ENCODE results near the gene KYNU.
"Not testable (repeated sequence)": the region's sequence is repeated elsewhere in the genome, so short reads cannot be mapped to it uniquely, and the experiment has no call there.

The KYNU gene

GRCh38 chr2:142865924-142866323 is 11.5 kb upstream of the KYNU start:
- H3K27me3 Mint-ChIP-seq = no peaks in the 10 kb centered on the region
- H3K9me3 Mint-ChIP-seq = no peaks in the 10 kb centered on the region
- H3K4me1 Mint-ChIP-seq (ENCODE audit: low read depth) = no peaks in the 10 kb centered on the region
- no peak for DNase-seq
- H3K4me3 Mint-ChIP-seq = no peak overlapping the region
- H3K27ac Mint-ChIP-seq = no peak overlapping the region
- no peaks in the 10 kb centered on the region for H3K36me3 Mint-ChIP-seq (ENCODE audit: low read depth)

- no peaks in the 10 kb centered on the region for H3K36me3 Mint-ChIP-seq (ENCODE audit: low read depth)
- H3K4me1 Mint-ChIP-seq (ENCODE audit: low read depth) = no peaks in the 10 kb centered on the region
Measured at GRCh38 chr2:142866426-142866825, 11.0 kb upstream of the KYNU start.

GRCh38 chr2:142867136-142867535 is 10.3 kb upstream of the KYNU start:
- no peaks in the 10 kb centered on the region for H3K9me3 Mint-ChIP-seq
- H3K4me3 Mint-ChIP-seq = no peak overlapping the region
- H3K27ac Mint-ChIP-seq = no peak overlapping the region
- no peak for DNase-seq
- H3K36me3 Mint-ChIP-seq (ENCODE audit: low read depth) = no peaks in the 10 kb centered on the region
- no peaks in the 10 kb centered on the region for H3K27me3 Mint-ChIP-seq
- H3K4me1 Mint-ChIP-seq (ENCODE audit: low read depth) = no peaks in the 10 kb centered on the region

More at GRCh38 chr2:142866426-142866825, 11.0 kb upstream of the KYNU start:
- no peaks in the 10 kb centered on the region for H3K27me3 Mint-ChIP-seq
- no peak overlapping the region for H3K4me3 Mint-ChIP-seq
- H3K27ac Mint-ChIP-seq = no peak overlapping the region
- no peaks in the 10 kb centered on the region for H3K9me3 Mint-ChIP-seq
- no peak for DNase-seq

- no peak overlapping the region for H3K27ac Mint-ChIP-seq
- H3K4me1 Mint-ChIP-seq (ENCODE audit: low read depth) = no peaks in the 10 kb centered on the region
- no peaks in the 10 kb centered on the region for H3K9me3 Mint-ChIP-seq
- no peak for DNase-seq
- H3K4me3 Mint-ChIP-seq = no peak overlapping the region
- H3K27me3 Mint-ChIP-seq = no peaks in the 10 kb centered on the region
- H3K36me3 Mint-ChIP-seq (ENCODE audit: low read depth) = no peaks in the 10 kb centered on the region
Measured at GRCh38 chr2:142868229-142868762, 9.2 kb upstream of the KYNU start.

- H3K9me3 Mint-ChIP-seq; H3K27me3 Mint-ChIP-seq; H3K27ac Mint-ChIP-seq; H3K4me3 Mint-ChIP-seq; DNase-seq; H3K36me3 Mint-ChIP-seq (ENCODE audit: low read depth); H3K4me1 Mint-ChIP-seq (ENCODE audit: low read depth): not testable (repeated sequence)
Measured at GRCh38 chr2:142869065-142869460, 8.4 kb upstream of the KYNU start.

DNA sequence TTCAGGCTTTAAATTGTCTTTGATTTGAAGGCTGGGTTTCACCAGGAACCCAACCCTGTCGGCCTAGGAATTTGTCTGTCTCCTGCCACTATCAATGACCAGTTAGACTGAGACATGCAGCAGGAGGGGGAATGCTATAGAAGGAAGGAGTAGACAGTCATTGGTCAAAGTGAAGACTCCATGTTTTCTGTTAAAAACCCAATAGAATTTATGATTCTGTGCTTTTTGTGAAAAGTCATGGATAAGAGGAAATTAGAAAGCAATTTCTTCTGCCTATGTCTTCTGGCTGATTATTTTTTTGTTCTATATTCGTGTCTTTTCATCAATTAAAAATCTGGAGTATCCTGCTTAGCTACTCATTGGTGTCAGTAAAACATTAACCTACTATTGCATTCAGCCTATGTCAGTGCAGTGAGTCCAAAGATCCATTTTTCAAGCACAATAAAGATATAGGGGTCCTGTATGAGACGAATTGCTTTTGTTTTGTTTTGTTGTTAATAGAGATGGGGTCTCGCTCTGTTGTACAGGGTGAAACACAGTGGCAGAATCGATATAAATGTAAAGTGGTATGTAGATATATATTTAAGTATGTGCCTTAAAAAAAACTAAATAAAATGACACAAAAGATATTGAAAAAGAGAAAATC is 7.9 kb upstream of the KYNU start:
- Mint-ChIP-seq H3K4me3 (no peak overlapping the region), H3K27me3 (no peaks in the 10 kb centered on the region), H3K27ac (no peak overlapping the region), H3K4me1 (ENCODE audit: low read depth) (no peaks in the 10 kb centered on the region), H3K9me3 (no peaks in the 10 kb centered on the region), H3K36me3 (ENCODE audit: low read depth) (no peaks in the 10 kb centered on the region)
- no peak for DNase-seq

DNA sequence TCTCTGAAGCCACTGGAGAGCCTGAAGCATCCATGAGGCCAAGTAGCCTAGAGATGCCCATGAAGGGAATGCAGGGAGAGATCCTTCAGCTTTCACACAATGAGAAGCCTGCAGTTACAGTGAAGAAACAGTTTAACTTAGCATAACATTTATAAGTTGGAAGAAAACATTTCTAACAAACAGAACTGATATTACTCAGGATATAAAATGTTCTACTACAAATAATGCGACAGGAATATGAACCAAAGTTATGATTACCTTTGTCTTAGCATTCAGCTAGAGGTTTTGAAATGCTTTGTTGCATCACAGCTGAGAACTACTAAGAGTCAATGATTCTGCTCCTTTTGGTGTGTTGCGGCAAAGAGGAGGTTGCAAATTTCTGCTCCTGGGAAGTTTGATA is 6.9 kb upstream of the KYNU start:
- Mint-ChIP-seq H3K27me3 (no peaks in the 10 kb centered on the region), H3K4me3 (no peak overlapping the region), H3K36me3 (ENCODE audit: low read depth) (no peaks in the 10 kb centered on the region), H3K9me3 (no peaks in the 10 kb centered on the region), H3K4me1 (ENCODE audit: low read depth) (no peaks in the 10 kb centered on the region), H3K27ac (no peak overlapping the region)
- DNase-seq = no peak

DNA sequence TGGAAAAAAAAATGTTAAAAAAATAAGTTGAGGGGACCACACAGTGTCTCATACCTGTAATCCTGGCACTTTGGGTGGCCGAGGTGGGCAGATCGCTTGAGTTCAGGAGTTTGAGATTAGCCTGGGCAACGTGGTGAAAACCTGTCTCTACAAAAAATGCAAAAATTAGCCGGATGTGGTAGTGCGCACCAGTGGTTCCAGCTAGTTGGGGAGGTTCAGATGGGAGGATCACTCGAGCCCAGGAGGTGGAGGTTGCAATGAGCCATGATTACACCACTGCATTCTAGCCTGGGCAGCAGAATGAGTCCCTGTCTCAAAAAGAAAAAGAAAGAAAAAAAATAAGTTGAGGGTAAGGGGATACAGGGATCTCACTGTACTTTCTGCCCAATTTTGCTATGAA is 6.1 kb upstream of the KYNU start:
- no peak overlapping the region for H3K27ac Mint-ChIP-seq
- no peaks in the 10 kb centered on the region for H3K9me3 Mint-ChIP-seq
- DNase-seq = no peak
- no peaks in the 10 kb centered on the region for H3K4me1 Mint-ChIP-seq (ENCODE audit: low read depth)
- H3K4me3 Mint-ChIP-seq = no peak overlapping the region
- H3K36me3 Mint-ChIP-seq (ENCODE audit: low read depth) = no peaks in the 10 kb centered on the region
- no peaks in the 10 kb centered on the region for H3K27me3 Mint-ChIP-seq

DNA sequence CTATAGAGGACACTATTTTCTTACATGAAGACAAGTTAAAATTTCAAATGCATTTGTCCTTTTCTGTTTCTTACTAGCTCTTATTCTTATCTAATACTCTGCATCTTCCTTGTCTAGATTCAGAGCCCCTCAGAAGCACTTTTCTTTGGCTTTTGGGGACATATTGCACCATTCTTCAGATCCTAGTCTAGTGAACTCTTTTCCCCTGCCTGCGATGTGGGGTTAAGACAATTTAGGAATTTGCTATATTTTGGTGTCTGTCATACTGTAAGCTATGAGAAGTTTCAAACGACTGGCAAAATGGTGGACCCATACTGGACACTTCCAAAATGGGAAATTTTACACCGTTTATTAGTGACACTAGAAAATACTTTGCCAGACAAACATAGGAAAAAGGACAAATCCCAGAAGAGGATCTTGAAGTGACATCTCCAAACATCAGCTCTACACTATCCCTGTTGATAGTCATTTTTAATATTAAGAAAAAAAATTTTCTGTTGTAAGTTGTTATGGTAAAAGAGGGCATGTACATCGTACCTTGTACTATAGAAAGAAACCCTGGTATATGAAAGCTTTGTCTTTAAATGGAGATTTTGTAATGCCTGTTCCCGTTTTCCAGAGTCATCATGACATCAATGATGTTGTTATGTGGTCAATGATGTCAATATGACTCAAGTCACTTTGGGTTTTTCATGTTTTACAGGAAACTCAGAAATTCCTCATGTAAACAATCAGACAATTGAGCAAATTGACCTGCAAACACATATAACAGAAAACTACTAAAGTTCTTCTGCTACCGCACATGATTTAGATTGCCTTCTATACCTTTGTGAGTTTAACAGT is 4.4 kb upstream of the KYNU start:
- H3K27ac Mint-ChIP-seq = no peak overlapping the region
- H3K36me3 Mint-ChIP-seq (ENCODE audit: low read depth) = no peaks in the 10 kb centered on the region
- H3K9me3 Mint-ChIP-seq = no peaks in the 10 kb centered on the region
- no peak for DNase-seq
- H3K4me1 Mint-ChIP-seq (ENCODE audit: low read depth) = no peaks in the 10 kb centered on the region
- H3K4me3 Mint-ChIP-seq = no peak overlapping the region
- no peaks in the 10 kb centered on the region for H3K27me3 Mint-ChIP-seq

DNA sequence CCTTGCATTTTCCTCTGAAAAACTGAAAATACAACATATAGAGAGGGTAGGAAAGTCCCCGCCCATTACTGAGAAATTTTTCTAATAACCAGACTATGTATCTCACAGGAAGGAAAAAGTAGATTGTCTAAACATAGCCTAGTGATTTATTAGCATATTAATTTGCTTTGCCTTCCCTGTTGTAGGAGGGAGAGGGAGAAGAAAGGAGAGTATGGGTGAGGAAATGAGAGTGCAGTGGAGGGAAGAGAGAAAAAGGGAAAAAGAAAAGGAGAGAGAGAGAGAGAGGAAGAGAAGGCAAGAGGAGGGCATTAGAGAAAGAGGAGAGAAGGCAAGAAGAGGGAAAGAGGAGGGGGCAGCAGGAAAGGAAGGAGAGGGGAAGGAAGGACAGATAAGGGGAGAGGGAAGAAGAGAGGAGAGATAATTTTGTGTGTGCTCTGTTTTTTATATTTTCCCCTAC is 3.6 kb upstream of the KYNU start:
- no peaks in the 10 kb centered on the region for H3K27me3 Mint-ChIP-seq
- no peak overlapping the region for H3K27ac Mint-ChIP-seq
- H3K4me3 Mint-ChIP-seq = no peak overlapping the region
- H3K4me1 Mint-ChIP-seq (ENCODE audit: low read depth) = no peaks in the 10 kb centered on the region
- H3K9me3 Mint-ChIP-seq = no peaks in the 10 kb centered on the region
- no peaks in the 10 kb centered on the region for H3K36me3 Mint-ChIP-seq (ENCODE audit: low read depth)
- DNase-seq = no peak

- H3K4me3 Mint-ChIP-seq = no peak overlapping the region
- no peaks in the 10 kb centered on the region for H3K36me3 Mint-ChIP-seq (ENCODE audit: low read depth)
- H3K27ac Mint-ChIP-seq = no peak overlapping the region
- no peaks in the 10 kb centered on the region for H3K9me3 Mint-ChIP-seq
- no peak for DNase-seq
- no peaks in the 10 kb centered on the region for H3K27me3 Mint-ChIP-seq
- no peaks in the 10 kb centered on the region for H3K4me1 Mint-ChIP-seq (ENCODE audit: low read depth)
Measured at GRCh38 chr2:142874293-142874814, 3.1 kb upstream of the KYNU start.

DNA sequence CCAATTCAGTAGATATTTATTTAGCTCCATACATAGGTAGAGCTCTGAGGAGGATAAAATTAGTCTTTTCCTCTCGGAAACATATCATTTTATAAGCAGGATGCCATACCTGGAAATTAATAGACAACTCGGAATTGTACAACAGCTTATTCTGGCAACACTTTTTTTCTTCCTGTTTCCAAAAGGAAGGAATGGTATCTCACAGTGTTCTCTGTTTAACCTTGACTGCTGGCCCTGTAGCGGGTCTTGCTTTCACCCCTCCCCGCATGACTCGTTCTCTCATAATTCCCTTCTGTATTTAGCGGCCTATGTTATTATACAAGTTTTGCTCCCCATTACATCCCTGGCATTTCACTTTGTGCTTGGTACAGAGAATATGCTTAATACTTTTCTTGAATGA is 2.5 kb upstream of the KYNU start:
- Mint-ChIP-seq H3K4me3 (no peak overlapping the region), H3K9me3 (no peaks in the 10 kb centered on the region), H3K27ac (no peak overlapping the region), H3K27me3 (no peaks in the 10 kb centered on the region), H3K4me1 (ENCODE audit: low read depth) (no peaks in the 10 kb centered on the region), H3K36me3 (ENCODE audit: low read depth) (no peaks in the 10 kb centered on the region)
- no peak for DNase-seq

GRCh38 chr2:142875652-142876051 is 1.8 kb upstream of the KYNU start:
- H3K27ac Mint-ChIP-seq = no peak overlapping the region
- H3K27me3 Mint-ChIP-seq = no peaks in the 10 kb centered on the region
- H3K9me3 Mint-ChIP-seq = no peaks in the 10 kb centered on the region
- no peak for DNase-seq
- no peaks in the 10 kb centered on the region for H3K36me3 Mint-ChIP-seq (ENCODE audit: low read depth)
- no peak overlapping the region for H3K4me3 Mint-ChIP-seq
- H3K4me1 Mint-ChIP-seq (ENCODE audit: low read depth) = no peaks in the 10 kb centered on the region

DNA sequence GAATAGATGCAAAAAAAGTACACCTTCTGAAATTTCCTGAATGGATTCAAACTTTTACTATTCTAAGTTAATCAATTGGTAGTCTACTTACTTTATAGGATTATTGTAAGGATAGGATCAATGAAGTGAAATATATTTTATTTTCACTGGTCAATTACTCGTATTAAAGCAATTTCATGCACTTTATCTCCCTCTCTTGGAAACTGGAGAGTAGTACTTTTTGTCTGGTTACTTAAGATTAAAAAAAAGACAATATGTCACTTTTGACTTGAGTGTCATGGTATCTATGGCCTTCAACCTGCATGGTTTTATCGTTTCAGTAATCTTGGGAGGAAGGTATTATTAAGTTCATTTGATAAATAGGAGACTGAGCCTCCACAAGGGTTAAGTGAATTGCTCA is 1.0 kb upstream of the KYNU start:
- H3K27me3 Mint-ChIP-seq = no peaks in the 10 kb centered on the region
- no peak overlapping the region for H3K27ac Mint-ChIP-seq
- no peak for DNase-seq
- no peaks in the 10 kb centered on the region for H3K36me3 Mint-ChIP-seq (ENCODE audit: low read depth)
- H3K9me3 Mint-ChIP-seq = no peaks in the 10 kb centered on the region
- H3K4me1 Mint-ChIP-seq (ENCODE audit: low read depth) = no peaks in the 10 kb centered on the region
- no peak overlapping the region for H3K4me3 Mint-ChIP-seq
